NCI-H2029 treated with DMSO at 0.1 percent for 48 hours (cell line): ENCODE results near the gene EZR.
"Not testable (repeated sequence)": the region's sequence is repeated elsewhere in the genome, so short reads cannot be mapped to it uniquely, and the experiment has no call there.

Experiments
- DNase-seq: peaks from one replicate; lab custom pipeline; 2025; lab: John Stamatoyannopoulos, UW

EZR gene

DNA sequence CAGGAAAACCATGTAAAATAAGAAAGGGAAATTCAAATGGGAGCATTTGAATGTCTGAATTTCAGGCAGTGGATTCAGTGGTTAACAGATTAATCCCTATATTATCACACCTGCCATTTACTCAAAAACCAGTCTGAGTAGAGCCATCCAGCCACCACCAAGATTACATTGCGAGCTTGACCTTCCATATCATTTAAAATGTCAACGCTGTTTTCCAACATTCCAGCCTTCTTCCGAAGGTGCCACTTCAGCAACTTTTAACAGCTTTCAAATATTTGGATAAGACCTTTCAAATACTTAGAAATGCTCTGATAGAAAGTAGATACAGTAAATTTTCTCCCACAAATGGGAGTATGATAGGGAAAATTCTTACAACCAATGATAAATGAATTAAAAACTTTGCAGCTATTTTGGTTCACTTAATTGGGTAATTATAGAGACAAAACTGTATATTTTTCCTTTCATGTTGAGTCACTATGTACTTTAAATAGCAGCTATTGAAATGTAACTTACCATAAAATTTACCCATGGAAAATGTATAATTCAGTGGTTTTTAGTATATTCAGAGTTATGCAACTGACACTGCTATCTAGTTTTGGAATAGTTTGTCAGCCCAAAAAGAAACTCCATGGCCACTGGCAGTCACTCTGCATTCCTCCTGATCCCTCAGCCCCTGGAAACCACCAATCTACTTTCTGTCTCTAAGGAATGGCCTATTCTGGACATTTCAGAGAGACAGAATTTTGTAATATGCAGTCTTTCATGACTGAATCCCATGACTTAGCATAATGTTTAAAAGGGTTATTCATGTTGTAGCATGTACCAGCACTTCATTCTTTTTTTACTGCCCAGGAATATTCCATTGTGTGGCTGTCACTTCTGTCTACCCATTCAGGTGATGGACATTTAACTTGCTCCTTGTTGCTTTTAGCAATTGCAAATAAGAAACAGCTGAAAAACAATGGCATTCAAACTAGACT lies 21.5 kb downstream of the EZR start:
- no peak for DNase-seq

DNA sequence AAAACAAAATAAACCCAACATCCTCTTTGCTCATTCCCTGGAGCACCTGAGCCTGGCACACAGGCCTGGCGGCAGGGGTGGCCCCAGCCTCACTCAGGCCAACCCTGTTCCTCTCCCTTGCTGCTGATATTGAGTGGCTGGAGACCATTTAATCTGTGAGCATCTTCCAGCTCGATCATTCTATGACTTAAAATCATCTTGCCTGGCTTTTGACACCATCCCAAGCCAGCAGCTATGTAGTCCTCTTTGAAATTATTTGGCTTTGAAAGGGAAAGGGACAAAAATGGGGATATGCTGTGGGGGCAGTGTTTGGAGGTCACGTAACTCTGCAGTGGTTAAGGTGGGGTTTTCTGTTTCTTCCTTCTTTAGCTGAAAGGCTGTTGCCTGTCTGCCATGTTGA lies 22.8 kb downstream of the EZR start:
- no peak for DNase-seq

DNA sequence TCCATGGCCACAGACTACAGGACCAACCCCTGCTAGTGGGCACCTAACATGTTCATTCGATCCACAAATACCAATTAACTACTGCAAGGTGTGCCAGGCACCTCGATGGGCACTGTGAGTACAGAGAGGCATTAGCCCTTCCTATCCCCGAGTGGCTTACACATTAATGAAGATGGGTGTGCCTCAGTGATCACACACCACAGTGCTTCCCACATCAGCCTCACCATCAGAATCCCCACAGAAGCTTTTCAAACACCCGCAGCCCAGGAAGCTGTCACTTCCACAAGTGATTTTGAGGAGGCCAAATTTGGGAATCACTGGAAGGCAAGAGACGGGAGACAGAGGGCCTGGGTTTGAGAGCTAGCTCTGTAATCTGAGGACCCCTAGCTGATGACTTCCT lies 23.7 kb downstream of the EZR start:
- DNase-seq = no peak

DNA sequence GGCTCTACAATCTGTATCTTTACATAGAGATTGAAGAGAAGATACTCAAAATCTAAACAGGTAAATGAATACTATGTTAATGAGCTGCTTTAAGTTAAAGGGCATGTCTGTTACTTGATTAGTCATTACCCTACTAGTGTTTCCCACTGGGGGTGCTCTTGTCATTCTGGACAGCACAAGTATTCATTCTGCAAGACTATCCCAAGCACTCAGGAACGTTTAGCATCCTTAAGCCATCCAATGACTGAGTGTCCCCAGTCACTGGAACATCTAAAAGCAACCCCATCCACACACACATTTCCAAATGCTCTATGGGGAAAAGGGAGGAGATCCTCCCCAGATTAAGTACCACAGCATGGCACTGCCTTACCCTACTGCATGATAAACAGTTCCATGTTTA lies 25.7 kb downstream of the EZR start:
- no peak for DNase-seq

DNA sequence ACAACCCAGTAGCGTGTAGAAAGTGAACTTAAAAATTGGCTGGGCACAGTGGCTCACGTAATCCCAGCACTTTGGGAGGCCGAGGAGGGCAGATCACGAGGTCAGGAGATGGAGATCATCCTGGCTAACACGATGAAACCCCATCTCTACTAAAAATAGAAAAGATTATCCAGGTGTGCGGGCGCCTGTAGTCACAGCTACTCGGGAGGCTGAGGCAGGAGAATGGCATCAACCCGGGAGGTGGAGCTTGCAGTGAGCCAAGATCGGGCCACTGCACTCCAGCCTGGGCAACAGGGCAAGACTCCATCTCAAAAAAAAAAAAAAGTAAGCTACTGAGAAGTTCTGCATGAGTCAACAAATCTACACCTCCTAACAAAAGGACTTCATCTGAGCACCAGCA lies 26.7 kb downstream of the EZR start:
- DNase-seq = not testable (repeated sequence)

DNA sequence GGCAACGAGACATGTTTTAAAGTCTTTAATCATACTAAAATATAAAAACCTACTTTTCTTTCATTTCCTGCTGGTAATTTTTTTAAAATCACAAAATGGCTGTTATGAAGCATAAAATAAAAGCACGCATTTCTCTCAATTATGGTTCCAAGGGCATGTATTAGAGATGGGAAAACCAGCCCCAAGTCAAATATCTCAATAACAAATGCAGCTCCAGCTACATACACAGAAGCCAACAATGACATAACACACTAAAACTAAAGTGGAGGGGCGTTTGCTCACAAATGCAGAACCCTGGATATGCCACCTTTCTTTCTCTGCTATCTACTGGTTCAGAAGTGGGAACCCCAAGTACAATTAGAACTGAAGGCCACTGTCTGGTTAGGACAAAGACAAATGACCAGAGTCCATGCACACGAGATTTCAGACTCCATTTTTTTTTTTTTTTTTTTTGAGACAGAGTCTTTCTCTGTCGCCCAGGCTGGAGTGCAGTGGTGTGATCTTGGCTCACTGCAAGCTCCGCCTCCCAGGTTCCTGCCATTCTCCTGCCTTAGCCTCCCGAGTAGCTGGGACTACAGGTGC lies 27.8 kb downstream of the EZR start:
- DNase-seq = no peak

DNA sequence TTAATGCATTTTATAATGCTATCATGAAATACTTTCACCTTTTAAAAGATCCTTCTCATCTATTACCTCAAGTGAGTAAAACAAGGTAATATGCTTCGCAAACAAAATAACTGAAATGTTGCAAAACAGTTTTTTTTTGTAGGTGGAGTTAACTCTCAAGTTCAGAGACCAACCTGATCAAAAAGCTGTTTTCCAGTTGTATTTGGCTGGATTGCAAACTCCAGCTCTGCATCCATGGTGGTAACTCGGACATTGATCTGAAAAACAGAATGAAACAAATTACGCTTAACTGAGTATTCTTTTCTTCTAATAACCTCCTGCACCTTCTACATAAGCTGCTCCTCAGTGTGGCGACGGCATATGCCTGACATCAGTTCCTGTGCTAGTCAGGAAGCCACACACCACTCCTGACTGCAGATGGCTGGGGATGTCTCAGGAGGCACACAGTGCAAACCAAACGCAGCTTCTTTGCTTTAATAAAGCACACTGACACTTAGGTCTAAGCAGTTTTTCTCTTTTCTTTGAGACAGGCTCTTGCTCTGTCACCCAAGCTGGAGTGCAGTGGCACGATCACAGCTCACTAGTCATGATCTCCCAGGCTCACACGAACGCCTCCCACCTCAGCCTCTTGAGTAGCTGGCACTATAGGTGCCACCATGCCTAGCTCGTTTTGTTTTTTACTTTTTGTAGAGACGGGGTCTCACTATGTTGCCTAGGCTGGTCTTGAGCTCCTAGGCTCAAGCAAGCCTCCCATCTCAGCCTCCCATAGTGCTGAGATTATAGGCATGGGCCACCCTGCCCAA lies 29.9 kb downstream of the EZR start:
- no peak for DNase-seq

DNA sequence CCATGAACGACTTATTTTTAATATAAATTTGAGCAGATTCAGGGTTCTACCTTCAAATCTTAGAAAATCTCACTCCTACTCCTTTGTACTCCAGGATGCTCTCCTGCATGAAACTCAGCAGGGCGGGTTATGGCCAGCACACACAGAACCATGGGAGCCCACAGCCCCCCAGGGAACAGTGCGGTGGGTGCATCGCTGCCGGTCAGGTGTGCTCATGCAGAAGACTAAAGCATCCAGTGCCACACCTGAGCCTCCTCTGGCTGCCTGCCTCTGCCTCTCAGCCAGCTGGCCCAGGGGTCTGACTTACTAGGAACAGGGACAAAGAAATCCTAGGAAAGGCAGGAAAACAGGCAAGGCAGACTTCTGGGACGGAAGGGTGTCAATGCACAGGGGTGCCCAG lies 31.8 kb downstream of the EZR start:
- no peak for DNase-seq

DNA sequence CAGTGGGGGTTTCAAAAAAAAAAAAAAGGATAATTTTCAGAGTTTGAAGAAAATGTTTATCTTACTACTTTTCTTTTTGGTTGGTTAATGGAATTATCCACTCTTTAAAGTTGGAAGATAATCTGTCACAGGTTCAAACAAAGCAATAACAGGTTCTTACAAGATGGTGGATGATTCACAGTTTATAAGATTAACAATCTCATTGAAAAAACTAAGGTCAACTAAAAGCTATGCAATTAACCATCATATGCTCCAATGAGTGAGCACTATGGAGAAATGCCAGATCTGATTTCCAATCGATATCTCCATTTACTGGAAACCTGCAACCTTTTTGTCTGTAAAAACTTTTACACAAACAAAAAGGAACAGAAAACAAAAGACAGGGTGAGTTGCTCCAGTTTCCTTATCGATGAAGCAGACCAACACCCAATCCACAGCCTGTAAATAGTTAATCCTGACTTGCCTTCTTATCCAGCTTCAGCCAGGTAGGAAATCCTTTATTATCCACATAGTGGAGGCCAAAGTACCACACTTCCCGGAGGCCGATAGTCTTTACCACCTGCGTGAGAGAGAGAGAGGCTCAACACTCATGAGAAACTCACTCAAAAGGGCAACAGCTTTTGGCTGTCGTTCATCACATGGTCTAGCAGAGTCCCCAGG lies 32.4 kb downstream of the EZR start:
- DNase-seq = no peak

DNA sequence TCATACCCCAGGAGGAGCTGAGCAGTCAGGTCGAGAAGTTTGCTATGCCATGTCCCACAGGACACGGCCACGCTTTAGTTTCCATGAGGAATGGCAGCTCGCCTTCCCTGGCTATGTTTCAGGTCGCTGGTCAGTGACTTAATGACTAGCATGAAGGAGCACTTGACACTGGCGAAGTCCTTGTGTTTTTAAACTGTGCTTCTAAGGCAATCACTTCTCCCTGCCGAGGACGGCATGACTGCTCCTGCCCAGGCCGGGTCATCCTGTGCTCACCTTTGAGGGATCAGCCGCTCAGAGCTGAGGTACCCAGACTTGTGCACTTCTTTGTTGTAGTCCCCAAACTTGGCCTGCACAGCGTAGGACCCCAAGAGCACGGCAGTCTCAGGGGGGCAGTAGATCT lies 34.1 kb downstream of the EZR start:
- no peak for DNase-seq

DNA sequence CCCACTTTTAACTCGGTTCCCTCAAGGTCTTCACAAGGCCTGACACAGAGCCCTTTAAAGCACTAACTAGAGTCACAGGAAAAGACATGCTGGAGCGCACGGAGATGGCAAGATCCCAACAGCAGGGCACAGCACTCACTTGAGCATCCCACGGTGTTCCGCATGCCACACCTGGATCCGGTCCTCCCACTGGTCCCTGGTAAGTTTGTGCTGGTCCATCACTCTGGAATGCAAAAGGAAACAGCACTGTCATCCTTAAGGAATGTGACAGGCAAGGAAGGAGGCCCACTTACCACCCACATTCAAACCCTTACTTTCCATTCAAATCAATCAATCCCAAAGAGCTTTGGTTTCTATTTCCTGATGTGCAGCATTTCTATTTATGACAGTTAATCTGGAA lies 34.7 kb downstream of the EZR start:
- DNase-seq = no peak

DNA sequence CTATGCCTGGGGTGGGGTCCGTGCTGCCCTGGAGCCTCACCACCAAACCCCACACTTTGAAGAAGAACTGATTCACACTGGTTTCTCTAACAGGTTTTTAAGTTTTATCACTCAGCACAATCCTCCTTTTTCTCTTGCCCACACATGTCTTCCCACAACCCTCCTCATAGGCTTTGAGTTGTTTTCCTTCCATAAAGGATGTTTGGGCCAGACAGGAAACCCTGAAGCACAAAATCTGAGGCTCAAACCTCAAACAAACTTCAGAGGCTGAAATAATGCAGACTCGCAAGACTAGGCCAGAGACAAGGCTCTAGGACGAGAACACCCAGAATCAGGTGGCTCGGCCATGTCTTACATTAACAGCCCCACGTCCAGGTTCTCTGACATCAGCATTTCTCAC lies 35.3 kb downstream of the EZR start:
- no peak for DNase-seq

DNA sequence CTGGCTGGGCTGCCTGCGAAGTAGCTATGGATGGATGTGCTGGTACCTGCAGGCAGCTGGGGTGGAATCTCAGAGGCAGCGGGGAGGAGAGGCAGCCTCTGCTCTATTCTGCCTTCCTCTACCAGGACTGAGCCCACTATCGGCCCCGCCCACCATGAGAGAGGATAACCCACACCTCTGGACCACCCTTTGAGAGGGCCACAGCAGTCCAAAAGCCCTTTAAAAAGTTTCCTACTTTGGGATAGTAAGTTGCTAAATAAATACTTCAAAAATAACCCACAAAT lies 36.1 kb downstream of the EZR start:
- no peak for DNase-seq

DNA sequence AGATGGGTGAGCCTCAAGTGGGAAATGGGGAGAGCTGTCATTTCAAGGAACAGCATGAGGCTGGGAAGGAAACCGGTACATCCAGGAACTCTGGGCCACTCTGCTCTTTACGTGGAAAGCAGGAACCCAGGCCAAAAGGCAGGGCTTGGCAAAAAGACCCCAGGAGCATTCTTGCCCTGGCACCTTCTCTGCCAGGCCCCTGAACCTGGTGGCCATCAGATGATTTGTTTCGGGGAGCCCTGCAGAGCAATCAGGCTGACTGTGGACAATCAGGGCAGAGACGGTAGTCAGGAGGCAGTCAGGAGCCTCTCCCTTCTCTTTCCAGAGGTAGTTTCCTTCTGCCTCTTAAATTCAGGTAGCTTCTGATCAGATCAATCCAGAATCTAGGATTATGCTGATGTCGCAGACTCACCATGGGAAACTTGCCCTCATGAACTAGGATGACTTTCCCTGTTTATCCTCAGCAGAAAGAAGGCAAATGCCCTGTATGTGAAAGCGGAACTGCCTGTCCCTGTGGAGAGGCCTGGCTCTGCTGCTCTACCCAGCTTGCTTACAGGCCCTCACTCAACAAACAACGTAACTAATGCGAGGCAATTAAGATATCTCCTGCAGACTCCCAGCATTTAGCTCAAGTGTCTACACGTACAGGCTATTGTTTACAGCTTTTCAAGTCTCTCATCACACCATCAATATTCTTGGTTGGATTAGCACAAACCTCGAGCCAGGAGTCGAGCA lies 36.6 kb downstream of the EZR start:
- no peak for DNase-seq

DNA sequence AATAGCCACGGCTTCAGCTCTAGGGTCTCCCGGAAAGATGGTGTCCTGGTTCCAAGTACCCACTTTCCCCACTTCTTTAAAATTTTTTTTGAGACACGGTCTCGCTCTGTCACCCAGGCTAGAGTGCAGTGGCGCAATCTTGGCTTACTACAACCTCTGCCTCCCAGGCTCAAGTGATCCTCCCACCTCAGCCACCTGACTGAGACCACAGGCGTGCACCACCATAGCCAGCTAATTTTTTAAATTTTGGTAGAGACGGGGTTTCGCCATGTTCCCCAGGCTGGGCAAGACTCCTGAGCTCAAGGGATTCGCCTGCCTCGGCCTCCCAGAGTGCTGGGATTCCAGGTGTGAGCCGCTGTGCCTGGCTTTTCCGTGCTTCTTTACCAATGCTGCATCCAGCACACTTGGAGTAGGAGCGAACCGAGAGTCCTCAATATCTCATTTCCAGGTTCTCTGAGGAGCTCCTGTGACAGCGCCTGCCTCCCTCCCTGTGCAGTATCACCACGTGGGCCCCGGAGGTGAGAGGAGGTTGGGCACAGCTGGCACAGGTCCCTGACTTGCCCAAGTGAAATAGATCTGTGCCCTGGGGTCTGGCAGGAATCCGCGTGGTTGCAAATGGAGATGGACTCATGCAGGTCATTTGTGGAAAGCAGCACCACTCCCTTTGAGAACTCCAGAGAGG lies 37.3 kb downstream of the EZR start:
- DNase-seq = no peak

DNA sequence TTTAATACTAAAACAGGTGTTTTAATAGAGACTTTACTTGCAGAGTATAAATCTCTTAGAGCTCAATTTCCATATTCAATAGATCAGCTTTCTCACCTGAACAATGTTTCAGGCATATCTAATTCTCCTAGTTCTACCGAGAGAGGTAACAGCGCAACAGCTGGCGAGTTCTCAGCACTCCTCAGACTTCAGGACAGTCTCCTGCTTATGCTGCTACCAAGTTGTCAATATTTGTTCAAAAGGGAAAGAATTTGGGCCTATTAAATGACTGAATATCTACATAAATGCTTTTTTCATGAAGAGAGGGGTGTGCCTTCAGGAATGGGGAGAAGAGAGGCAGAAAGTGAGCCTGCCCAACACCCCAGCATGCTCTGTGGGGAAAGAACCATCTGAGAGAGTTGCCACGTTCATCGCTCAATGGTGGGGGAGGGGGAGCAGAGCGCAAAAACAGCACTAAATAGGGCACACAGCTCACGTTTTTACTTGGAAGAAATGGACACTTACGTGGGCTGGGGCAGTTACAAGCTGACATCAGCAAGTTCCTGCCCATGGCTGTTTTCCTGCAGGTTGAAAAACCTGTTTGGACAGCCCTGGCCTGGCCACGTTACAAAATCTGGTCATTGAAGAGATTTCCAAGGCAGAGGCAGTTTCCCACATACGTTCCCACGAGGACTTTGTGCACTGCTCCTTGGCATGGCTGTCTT lies 38.0 kb downstream of the EZR start:
- no peak for DNase-seq

DNA sequence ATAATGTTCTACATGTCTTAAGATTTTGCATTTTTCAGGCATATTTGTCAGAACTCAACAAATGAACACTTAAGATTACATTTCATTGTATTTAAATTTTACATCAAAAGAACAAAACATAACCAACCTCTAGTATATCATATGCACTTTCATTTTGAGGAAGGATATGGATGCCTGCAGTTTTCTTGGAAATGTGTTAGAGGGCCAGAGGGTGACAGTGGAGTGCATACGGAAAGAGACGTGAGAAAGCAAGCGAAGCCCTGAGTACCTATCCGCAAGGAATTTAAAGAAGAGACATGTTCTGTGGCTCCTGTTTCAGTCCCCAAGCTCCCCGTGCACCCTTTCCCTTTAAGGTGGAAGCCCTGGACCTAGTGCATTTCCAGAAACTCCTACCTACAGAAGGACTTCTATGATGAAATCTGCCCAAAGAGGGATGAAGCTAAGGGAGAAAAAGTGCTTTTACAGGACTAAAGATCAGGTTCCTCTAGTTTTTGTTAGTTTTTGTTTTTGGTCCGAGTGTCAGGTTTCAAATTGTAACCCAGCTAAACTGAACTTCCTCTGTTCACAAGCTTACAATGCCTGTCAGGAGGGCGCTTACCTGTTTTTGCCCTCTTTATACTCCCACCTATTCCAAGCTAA lies 38.8 kb downstream of the EZR start:
- DNase-seq = no peak

DNA sequence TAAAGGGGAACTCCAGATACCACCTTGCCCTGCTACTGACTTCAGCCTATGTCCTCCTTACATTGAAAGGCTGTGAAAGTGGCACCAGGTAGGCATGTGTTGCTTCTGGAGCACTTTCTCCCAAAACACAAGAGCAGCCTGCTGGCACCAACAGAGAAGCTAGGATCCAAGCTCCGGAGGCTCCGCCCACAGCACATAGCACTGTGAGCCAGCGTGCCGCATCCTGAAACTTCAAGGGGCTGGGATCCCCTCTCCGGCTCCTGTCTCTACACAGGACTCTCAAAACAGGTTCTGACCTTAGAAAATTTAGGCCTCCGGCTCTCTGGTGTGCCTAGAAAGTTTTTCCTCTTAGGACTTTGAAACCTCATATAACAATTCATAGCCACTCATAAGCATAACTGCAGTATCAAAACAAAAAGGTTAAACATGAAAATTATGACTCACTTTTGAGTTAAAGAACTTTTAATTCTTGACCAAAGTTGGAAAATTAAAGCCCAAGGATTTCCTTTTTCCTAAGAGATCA lies 41.1 kb downstream of the EZR start:
- DNase-seq = no peak

DNA sequence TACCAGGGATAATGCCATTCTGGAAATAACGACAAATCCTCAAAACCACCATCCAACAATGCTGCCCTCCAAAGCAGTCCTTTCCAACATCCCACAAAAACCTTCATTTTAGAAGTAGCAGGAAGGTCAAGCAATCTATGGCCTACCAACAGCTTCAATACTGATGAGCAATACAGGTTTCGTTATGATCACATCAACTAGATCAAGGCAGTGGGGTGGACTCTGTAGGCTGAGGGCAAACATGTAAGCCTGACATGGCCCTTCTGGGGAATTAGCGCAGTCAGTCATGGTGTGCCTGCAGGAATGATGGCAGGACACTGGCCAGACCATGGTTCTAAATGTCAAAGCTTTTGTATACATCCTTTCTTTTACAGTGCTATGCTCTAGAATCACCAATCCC lies 41.7 kb downstream of the EZR start:
- DNase-seq = no peak

DNA sequence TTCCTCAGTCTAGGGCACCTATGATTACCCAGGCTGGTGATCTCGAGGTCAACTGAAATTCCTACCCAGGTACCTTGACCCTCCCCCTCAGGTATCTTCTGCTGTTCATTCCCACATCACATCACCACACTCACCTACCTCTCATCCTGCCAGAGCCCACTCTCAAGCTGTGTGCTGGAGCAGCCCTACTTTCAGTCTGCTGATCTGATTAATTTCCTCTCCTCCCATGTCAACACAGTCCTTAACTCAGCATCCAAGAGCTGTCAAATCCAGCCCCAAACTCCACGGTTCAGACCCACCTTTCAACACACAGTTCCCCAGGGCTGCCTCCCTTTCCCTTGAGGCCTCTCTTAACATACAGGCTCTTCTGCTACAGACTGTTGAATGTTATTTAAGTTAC lies 42.4 kb downstream of the EZR start:
- DNase-seq = no peak
